ENCODE measurements around the gene KCTD2. TPM values are rescaled to one million over a fixed set of nuclear protein-coding genes. Genes with fewer than 3 reads are reported as not detected.
A peak's percentile ranks its signal among the peaks of the same experiment; 100 is the strongest.

The KCTD2 gene
- total and polyA plus RNA-seq, 2 of the 13 experiments (the other 11 are each of a cell fraction or from before 2014, with no cell fraction given): 28.3 to 32.6 TPM

GRCh38 chr17:75077496-75078283 lies 30.7 kb downstream of the KCTD2 start (continued):
- 0 out of 2 replicates have a peak, but pooled peaks have one; percentile 3 for TF ChIP-seq HNF1A (IDR thresholded peaks at IDR 0.05; ENCODE audit: low read depth)
- no peak for TF ChIP-seq HNF1A (CRISPR knock-in tag; IDR thresholded peaks at IDR 0.05; ENCODE audit: borderline replicate concordance)
- TF ChIP-seq ZBTB1 (CRISPR knock-in tag; IDR thresholded peaks at IDR 0.05; ENCODE audit: borderline replicate concordance): no peak
- TF ChIP-seq NFKB2 (CRISPR knock-in tag; IDR thresholded peaks at IDR 0.05; ENCODE audit: borderline replicate concordance): no peak
- TF ChIP-seq ZBTB38 (CRISPR knock-in tag; IDR thresholded peaks at IDR 0.05): peak; percentile 98
- TF ChIP-seq CTCF (CRISPR knock-in tag; IDR thresholded peaks at IDR 0.05): peak; percentile 28; the same call in 1 of the 2 replicates
- 0 out of 2 replicates have a peak, but pooled peaks have one; percentile 17 for TF ChIP-seq ZNF782 (CRISPR knock-in tag; IDR thresholded peaks at IDR 0.05; ENCODE audit: borderline replicate concordance)
- peak; percentile 36; the same call in 1 of the 2 replicates for TF ChIP-seq ZNF687 (CRISPR knock-in tag; IDR thresholded peaks at IDR 0.05)
- peak; percentile 60; the same call in 1 of the 2 replicates for TF ChIP-seq ZNF546 (CRISPR knock-in tag; conservative IDR thresholded peaks at IDR 0.05)
- TF ChIP-seq MXD3 (CRISPR knock-in tag; IDR thresholded peaks at IDR 0.05): 0 out of 2 replicates have a peak, but pooled peaks have one; percentile 25
- TF ChIP-seq TAF1 (CRISPR knock-in tag; IDR thresholded peaks at IDR 0.05): peak; percentile 10; the same call in 1 of the 2 replicates
- no peak for TF ChIP-seq ZNF280B (CRISPR knock-in tag; IDR thresholded peaks at IDR 0.05; ENCODE audit: borderline replicate concordance)
- TF ChIP-seq PRPF4 (IDR thresholded peaks at IDR 0.05; ENCODE audit: low read depth, low read length, poor library complexity, severe bottlenecking): no peak
- TF ChIP-seq ATF7-NPFF (CRISPR knock-in tag; IDR thresholded peaks at IDR 0.05; ENCODE audit: low read depth): no peak

All from HepG2 (cell line).